Tibial artery (tissue), 4 donors: ENCODE data around the gene HSDL2.
A peak's percentile ranks its signal among the peaks of the same experiment; 100 is the strongest.

Experiments used
- DNase-seq, 2 donors: peaks; one replicate each; pipeline ENCODE4 v3.0.0-alpha.2; 2019
- H3K27ac ChIP-seq, 2 donors: fragments of 200-600 bp; sonication (generic) in 1 of 2; 1 replicate in 1 of 2; 2 replicates in 1 of 2; pipeline ENCODE4 v1.5.1; 2018 to 2019; ENCODE audit warnings: mild to moderate bottlenecking in 1 of 2
- H3K27me3 ChIP-seq, 2 donors: fragments of 200-600 bp; sonication (generic) in 1 of 2; one replicate each; pipeline versions ENCODE4 v1.5.1 to v1.6.0; 2016 to 2019
- H3K36me3 ChIP-seq, 3 donors: fragments of 200-600 bp; sonication (generic) in 2 of 3; one replicate each; pipeline ENCODE4 v1.5.1; 2016 to 2019; ENCODE audit warnings: mild to moderate bottlenecking in 2 of 3
- H3K4me1 ChIP-seq, 4 donors: fragments of 200-600 bp; sonication (generic) in 2 of 4; 1 replicate in 3 of 4; 2 replicates in 1 of 4; pipeline ENCODE4 v1.5.1; 2016 to 2019
- H3K4me3 ChIP-seq, 2 donors: fragments of 200-600 bp; sonication (generic) in 1 of 2; 1 replicate in 1 of 2; 2 replicates in 1 of 2; pipeline ENCODE4 v1.5.1; 2018 to 2019; ENCODE audit warnings: mild to moderate bottlenecking in 2 of 2
- H3K9me3 ChIP-seq, 3 donors: fragments of 200-600 bp; sonication (generic) in 1 of 3; one replicate each; pipeline ENCODE4 v1.5.1; 2016 to 2019
- intact Hi-C: fragments of 100-400 bp; cut with DNase I; formaldehyde crosslinking; loops from one replicate; pipeline ENCODE4 v1.15.0; 2023; ENCODE audit warnings: low total_unique reads
- TF ChIP-seq, protein P1 (sequence below), 2 experiments: fragments of 200-600 bp in 1 of 2; fragments of 450-650 bp in 1 of 2; IDR thresholded peaks; one replicate each; pipeline ENCODE4 v1.5.1; 2017 to 2019; ENCODE audit warnings: antibody characterized with exemption in 2 of 2, mild to moderate bottlenecking in 1 of 2, moderate library complexity in 1 of 2

HSDL2 gene

DNA sequence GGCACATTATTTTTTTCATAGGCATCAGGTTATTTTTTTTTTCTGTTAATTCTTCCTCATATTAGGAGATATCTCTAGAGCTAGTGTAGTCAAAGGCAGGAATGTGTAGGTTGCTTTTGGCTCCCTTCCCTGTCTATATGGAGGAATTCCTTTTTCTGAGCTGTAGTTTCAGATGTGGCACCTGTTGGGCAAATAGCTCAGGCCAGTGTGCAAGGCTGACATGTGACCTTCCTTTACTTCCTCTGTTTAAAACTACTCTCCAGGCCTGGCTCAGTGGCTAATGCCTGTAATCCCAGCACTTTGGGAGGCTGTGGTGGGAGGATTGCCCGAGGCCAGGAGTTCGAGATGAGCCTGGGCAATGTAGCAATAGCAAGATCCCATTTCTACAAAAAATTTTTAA lies 66.2 kb downstream of the HSDL2 start:
- H3K4me1 ChIP-seq: peaks cover 0 to 22% (median 2%) of the 10 kb centered on the region in 4 donors
- H3K27ac ChIP-seq: peak overlapping the region; percentile 62 to 64
- no peak for DNase-seq
- H3K4me3 ChIP-seq: no peak overlapping the region
- peaks cover 6 to 9% (median 8%) of the 10 kb centered on the region in 3 donors for H3K36me3 ChIP-seq
- TF ChIP-seq, protein P1, sequence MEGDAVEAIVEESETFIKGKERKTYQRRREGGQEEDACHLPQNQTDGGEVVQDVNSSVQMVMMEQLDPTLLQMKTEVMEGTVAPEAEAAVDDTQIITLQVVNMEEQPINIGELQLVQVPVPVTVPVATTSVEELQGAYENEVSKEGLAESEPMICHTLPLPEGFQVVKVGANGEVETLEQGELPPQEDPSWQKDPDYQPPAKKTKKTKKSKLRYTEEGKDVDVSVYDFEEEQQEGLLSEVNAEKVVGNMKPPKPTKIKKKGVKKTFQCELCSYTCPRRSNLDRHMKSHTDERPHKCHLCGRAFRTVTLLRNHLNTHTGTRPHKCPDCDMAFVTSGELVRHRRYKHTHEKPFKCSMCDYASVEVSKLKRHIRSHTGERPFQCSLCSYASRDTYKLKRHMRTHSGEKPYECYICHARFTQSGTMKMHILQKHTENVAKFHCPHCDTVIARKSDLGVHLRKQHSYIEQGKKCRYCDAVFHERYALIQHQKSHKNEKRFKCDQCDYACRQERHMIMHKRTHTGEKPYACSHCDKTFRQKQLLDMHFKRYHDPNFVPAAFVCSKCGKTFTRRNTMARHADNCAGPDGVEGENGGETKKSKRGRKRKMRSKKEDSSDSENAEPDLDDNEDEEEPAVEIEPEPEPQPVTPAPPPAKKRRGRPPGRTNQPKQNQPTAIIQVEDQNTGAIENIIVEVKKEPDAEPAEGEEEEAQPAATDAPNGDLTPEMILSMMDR (IDR thresholded peaks at IDR 0.05): no peak
- no peaks in the 10 kb centered on the region for H3K9me3 ChIP-seq
- intact Hi-C loops: no loop called here
- H3K27me3 ChIP-seq: no peaks in the 10 kb centered on the region

DNA sequence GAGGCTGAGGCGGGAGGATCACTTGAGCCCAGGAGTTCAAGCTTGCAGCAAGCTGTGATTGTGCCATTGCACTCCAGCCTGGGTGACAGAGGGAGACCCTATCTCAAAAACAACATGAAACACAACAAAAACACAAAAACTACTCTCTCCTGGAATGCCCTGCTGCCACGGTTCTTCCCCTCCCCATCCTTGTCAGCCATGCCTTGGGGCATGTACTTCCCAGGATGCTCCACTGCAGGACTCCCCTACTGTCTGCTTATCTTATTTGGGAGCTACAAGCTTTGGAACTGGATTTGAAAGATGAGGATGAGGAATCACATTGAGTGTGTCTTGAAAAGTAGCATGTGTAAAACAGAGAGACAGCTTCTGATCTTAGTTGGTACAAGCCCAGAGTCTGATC lies 66.6 kb downstream of the HSDL2 start:
- peak overlapping the region; percentile 62 to 64 for H3K27ac ChIP-seq
- intact Hi-C loops: no loop called here

DNA sequence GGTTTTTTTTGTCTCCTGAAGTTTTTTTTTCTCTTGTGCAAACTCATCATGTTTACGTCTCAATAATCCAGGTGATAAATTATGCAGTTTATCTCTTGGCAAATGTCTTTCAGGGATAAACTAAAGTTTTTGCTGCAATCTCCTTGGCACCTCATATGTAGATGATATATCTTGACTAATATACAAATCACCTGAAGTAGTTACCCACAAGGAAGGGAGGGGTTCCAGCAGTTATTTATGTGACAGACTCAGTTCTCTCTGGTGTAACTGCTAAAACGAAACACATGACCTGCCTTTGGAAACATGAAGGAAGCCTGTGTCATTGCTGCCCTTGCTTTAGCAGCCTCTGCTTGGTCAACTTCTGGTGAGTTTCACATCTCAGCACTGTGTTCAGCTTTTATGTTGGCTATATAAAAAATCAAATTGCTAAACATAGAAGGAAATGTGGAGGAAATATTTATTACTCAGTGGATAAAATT lies 67.4 kb downstream of the HSDL2 start:
- intact Hi-C loops: no loop called here
- H3K27me3 ChIP-seq: no peaks in the 10 kb centered on the region
- no peak for DNase-seq
- H3K4me3 ChIP-seq: no peak overlapping the region
- H3K4me1 ChIP-seq: peaks cover 0 to 22% (median 2%) of the 10 kb centered on the region in 4 donors
- no peaks in the 10 kb centered on the region for H3K36me3 ChIP-seq
- TF ChIP-seq, protein P1 (IDR thresholded peaks at IDR 0.05): no peak
- no peaks in the 10 kb centered on the region for H3K9me3 ChIP-seq
- H3K27ac ChIP-seq: peak overlapping the region; percentile 62 to 64

More for the DNA sequence above, 66.6 kb downstream of the HSDL2 start:
- Histone ChIP-seq H3K27me3 (no peaks in the 10 kb centered on the region), H3K4me3 (no peak overlapping the region), H3K36me3 (peaks cover 1 to 5% (median 4%) of the 10 kb centered on the region in 3 donors), H3K9me3 (no peaks in the 10 kb centered on the region), H3K4me1 (peaks cover 0 to 22% (median 2%) of the 10 kb centered on the region in 4 donors)
- DNase-seq: no peak
- TF ChIP-seq, protein P1 (IDR thresholded peaks at IDR 0.05): no peak

DNA sequence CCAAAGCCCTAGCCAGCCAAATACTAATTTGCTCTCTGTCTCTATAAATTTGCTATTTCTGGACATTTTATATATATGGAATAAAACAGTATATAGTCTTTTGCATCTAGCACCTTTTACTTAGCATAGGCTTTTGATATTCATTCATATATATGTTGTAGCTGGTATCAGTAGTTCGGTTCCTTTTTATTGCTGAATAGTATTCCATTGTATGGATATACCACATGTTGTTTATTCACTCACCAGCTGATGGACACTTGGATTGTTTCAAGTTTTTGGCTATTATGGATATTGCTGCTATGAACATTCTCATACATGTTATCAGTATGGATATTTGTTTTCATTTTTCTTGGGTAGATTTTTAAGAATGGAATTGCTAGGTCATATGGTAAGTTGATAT lies 82.9 kb downstream of the HSDL2 start:
- Histone ChIP-seq H3K27ac (no peak overlapping the region), H3K36me3 (peaks cover 51 to 78% (median 62%) of the 10 kb centered on the region in 3 donors), H3K4me1 (no peaks in the 10 kb centered on the region), H3K4me3 (no peak overlapping the region), H3K9me3 (peaks cover 0 to 7% (median 0%) of the 10 kb centered on the region in 3 donors), H3K27me3 (no peaks in the 10 kb centered on the region)
- DNase-seq: no peak
- intact Hi-C loops: no loop called here
- TF ChIP-seq, protein P1 (IDR thresholded peaks at IDR 0.05): no peak

DNA sequence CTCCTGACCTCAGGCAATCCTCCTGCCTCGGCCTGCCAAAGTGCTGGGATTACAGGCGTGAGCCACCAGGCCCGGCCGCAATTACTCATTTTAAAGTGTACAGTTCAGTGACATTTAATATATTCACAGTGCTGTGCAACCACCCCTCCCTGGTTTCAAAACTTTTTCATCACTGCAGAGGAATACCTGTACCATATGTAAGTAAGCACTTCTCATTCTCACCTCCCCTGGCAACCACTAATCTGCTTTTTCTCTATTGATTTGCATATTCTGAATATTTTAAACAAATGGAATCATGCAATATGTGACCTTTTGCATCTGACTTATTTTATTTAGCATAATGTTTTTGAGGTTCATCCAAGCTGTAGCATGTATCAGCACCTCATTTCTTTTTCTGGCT lies 85.4 kb downstream of the HSDL2 start:
- TF ChIP-seq, protein P1 (IDR thresholded peaks at IDR 0.05): no peak
- Histone ChIP-seq H3K27ac (no peak overlapping the region), H3K9me3 (peaks cover 0 to 7% (median 0%) of the 10 kb centered on the region in 3 donors), H3K4me3 (no peak overlapping the region), H3K4me1 (no peaks in the 10 kb centered on the region), H3K36me3 (peaks cover 39 to 60% (median 47%) of the 10 kb centered on the region in 3 donors), H3K27me3 (no peaks in the 10 kb centered on the region)
- DNase-seq: no peak
- intact Hi-C loops: no loop called here
